WTC11 (cell line): ENCODE data around the gene KRTAP5-3. TPM values are rescaled to one million over a fixed set of nuclear protein-coding genes. Genes with fewer than 3 reads are reported as not detected.

Experiments
- ATAC-seq: fragments of 200-7000 bp; cut with Tn5 transposase; 2 replicates; pipeline ENCODE4 v1.10.0; 2021; ENCODE audit warnings: mild to moderate bottlenecking, moderate library complexity
- CTCF ChIA-PET: fragments of 300-600 bp; sonication (Branson Sonifier 250); formaldehyde crosslinking; loops from one replicate; lab custom pipeline; 2021; ENCODE audit warnings: antibody characterized with exemption; lab: Charles Lee
- POLR2A ChIA-PET: fragments of 350-600 bp; sonication (Branson Sonifier 250); formaldehyde crosslinking; loops from one replicate; lab custom pipeline; 2021; ENCODE audit warnings: antibody characterized with exemption; lab: Charles Lee
- DNase-seq: peaks from one replicate; pipeline ENCODE4 v3.0.0; 2021; ENCODE audit warnings: low spot score
- H3K27ac Mint-ChIP-seq: 2 replicates; pipeline ENCODE4 v1.8.0; 2021; ENCODE audit warnings: mixed read lengths
- H3K27me3 Mint-ChIP-seq: 2 replicates; pipeline ENCODE4 v1.8.0; 2021; ENCODE audit warnings: low read depth, mild to moderate bottlenecking, moderate library complexity, mixed read lengths
- H3K36me3 Mint-ChIP-seq: 2 replicates; pipeline ENCODE4 v1.8.0; 2021; ENCODE audit warnings: mixed read lengths
- H3K4me1 Mint-ChIP-seq: 2 replicates; pipeline ENCODE4 v1.8.0; 2022; ENCODE audit warnings: mixed read lengths
- H3K4me3 Mint-ChIP-seq: 2 replicates; pipeline ENCODE4 v1.8.0; 2021; ENCODE audit warnings: mild to moderate bottlenecking, moderate library complexity, mixed read lengths
- H3K9me3 Mint-ChIP-seq: 2 replicates; pipeline ENCODE4 v1.8.0; 2021; ENCODE audit warnings: mixed read lengths
- AFF4 ChIP-seq: sonication (generic); formaldehyde crosslinking; IDR thresholded peaks from 2 replicates; pipeline ENCODE4 v1.8.1; 2023; ENCODE audit warnings: mild to moderate bottlenecking, missing genetic modification reagents, borderline replicate concordance
- CBFB ChIP-seq: sonication (generic); formaldehyde crosslinking; IDR thresholded peaks from 2 replicates; pipeline ENCODE4 v1.8.1; 2022; ENCODE audit warnings: mild to moderate bottlenecking, low read depth, missing genetic modification reagents
- CDX4 ChIP-seq: fragments of 250-450 bp; sonication (Bioruptor Pico); IDR thresholded peaks from 2 replicates; pipeline ENCODE4 v1.9.0; 2021; ENCODE audit warnings: moderate library complexity, mild to moderate bottlenecking, inconsistent platforms, borderline replicate concordance
- E2F1 ChIP-seq: sonication (generic); formaldehyde crosslinking; IDR thresholded peaks from 2 replicates; pipeline ENCODE4 v1.8.0; 2022; ENCODE audit warnings: mild to moderate bottlenecking, missing genetic modification reagents
- FOXJ3 ChIP-seq: sonication (generic); formaldehyde crosslinking; IDR thresholded peaks from 2 replicates; pipeline ENCODE4 v1.9.0; 2021; ENCODE audit warnings: missing genetic modification reagents, mild to moderate bottlenecking, borderline replicate concordance
- FOXP4 ChIP-seq: sonication (generic); formaldehyde crosslinking; IDR thresholded peaks from 2 replicates; pipeline ENCODE4 v1.8.0; 2022; ENCODE audit warnings: mild to moderate bottlenecking, missing genetic modification reagents
- GABPB1 ChIP-seq: sonication (generic); formaldehyde crosslinking; IDR thresholded peaks from 2 replicates; pipeline ENCODE4 v1.8.1; 2023; ENCODE audit warnings: mild to moderate bottlenecking, missing genetic modification reagents
- HMGA2 ChIP-seq: fragments of 250-450 bp; sonication (Bioruptor Pico); IDR thresholded peaks from 2 replicates; pipeline ENCODE4 v1.4.0; 2021; ENCODE audit warnings: mild to moderate bottlenecking, moderate library complexity
- JUN ChIP-seq: sonication (generic); formaldehyde crosslinking; IDR thresholded peaks from 2 replicates; pipeline ENCODE4 v1.8.0; 2023; ENCODE audit warnings: mild to moderate bottlenecking, missing genetic modification reagents
- KAT7 ChIP-seq: sonication (generic); formaldehyde crosslinking; IDR thresholded peaks from 2 replicates; pipeline ENCODE4 v1.8.1; 2023; ENCODE audit warnings: missing genetic modification reagents, mild to moderate bottlenecking, borderline replicate concordance
- NR1H2 ChIP-seq: sonication (generic); formaldehyde crosslinking; IDR thresholded peaks from 2 replicates; pipeline ENCODE4 v1.9.0; 2021; ENCODE audit warnings: mild to moderate bottlenecking, moderate library complexity, missing genetic modification reagents
- TP53 ChIP-seq: sonication (generic); formaldehyde crosslinking; IDR thresholded peaks from 2 replicates; pipeline ENCODE4 v1.8.1; 2023; ENCODE audit warnings: mild to moderate bottlenecking, missing genetic modification reagents
- ZMAT4 ChIP-seq: fragments of 250-450 bp; sonication (Bioruptor Pico); IDR thresholded peaks from 2 replicates; pipeline ENCODE4 v1.9.0; 2021; ENCODE audit warnings: mild to moderate bottlenecking
- ZNF121 ChIP-seq: sonication (generic); formaldehyde crosslinking; IDR thresholded peaks from 2 replicates; pipeline ENCODE4 v1.8.0; 2023; ENCODE audit warnings: missing genetic modification reagents
- ZNF232 ChIP-seq: sonication (generic); formaldehyde crosslinking; IDR thresholded peaks from 2 replicates; pipeline ENCODE4 v1.8.0; 2022; ENCODE audit warnings: mild to moderate bottlenecking, missing genetic modification reagents
- ZNF281 ChIP-seq: sonication (generic); formaldehyde crosslinking; IDR thresholded peaks from 2 replicates; pipeline ENCODE4 v1.8.0; 2023; ENCODE audit warnings: mild to moderate bottlenecking, missing genetic modification reagents
- ZNF396 ChIP-seq: fragments of 250-450 bp; sonication (Bioruptor Pico); IDR thresholded peaks from 2 replicates; pipeline ENCODE4 v1.8.0; 2021; ENCODE audit warnings: mild to moderate bottlenecking, moderate library complexity, borderline replicate concordance
- ZNF416 ChIP-seq: fragments of 250-450 bp; sonication (Bioruptor Pico); IDR thresholded peaks from 2 replicates; pipeline ENCODE4 v1.9.0; 2021; ENCODE audit warnings: mild to moderate bottlenecking, inconsistent platforms
- ZNF423 ChIP-seq: fragments of 250-450 bp; sonication (Bioruptor Pico); IDR thresholded peaks from 2 replicates; pipeline ENCODE4 v2.1.2; 2022; ENCODE audit warnings: mild to moderate bottlenecking, moderate library complexity
- ZNF425 ChIP-seq: fragments of 250-450 bp; sonication (Bioruptor Pico); conservative IDR thresholded peaks from 2 replicates; pipeline ENCODE4 v1.9.0; 2021; ENCODE audit warnings: mild to moderate bottlenecking
- ZNF512 ChIP-seq: sonication (generic); formaldehyde crosslinking; IDR thresholded peaks from 2 replicates; pipeline ENCODE4 v1.8.1; 2022; ENCODE audit warnings: missing genetic modification reagents, borderline replicate concordance
- ZNF671 ChIP-seq: fragments of 250-450 bp; sonication (Bioruptor Pico); IDR thresholded peaks from 2 replicates; pipeline ENCODE4 v1.8.0; 2021; ENCODE audit warnings: mild to moderate bottlenecking
- total RNA-seq: library from RNA; stranded (reverse); gene quantifications from 3 replicates; pipeline ENCODE4 v1.2.3, GENCODE V29; 2021

The KRTAP5-3 gene
- total RNA-seq, 1 experiment from 2014 or later = not detected

- Mint-ChIP-seq H3K9me3 (no peaks in the 10 kb centered on the region), H3K27ac (no peak overlapping the region), H3K36me3 (no peaks in the 10 kb centered on the region), H3K27me3 (peaks cover 21% of the 10 kb centered on the region), H3K4me3 (no peak overlapping the region), H3K4me1 (no peaks in the 10 kb centered on the region)
- peak; percentile 88 for DNase-seq
- ATAC-seq = peak; percentile 82
- ChIA-PET POLR2A (interaction anchor here (0.6 kb wide), 2 partner anchors 352 to 725 kb away, joined by 3 read pairs; no protein-coding TSS in a partner anchor), CTCF (interaction anchor here (0.6 to 4.3 kb wide), 125 partner anchors 9 to 768 kb away, joined by 3 to 190 read pairs (median 5); partner anchors contain the start of genes CTSD, IFITM10, KRTAP5-2 and KRTAP5-5)
- TF ChIP-seq AFF4 (CRISPR knock-in tag) (no peak), HMGA2 (no peak), NR1H2 (CRISPR knock-in tag) (no peak), E2F1 (no peak), ZNF671 (no peak), FOXJ3 (no peak), ZNF425 (CRISPR knock-in tag) (no peak), KAT7 (CRISPR knock-in tag) (no peak), ZNF232 (no peak), JUN (CRISPR knock-in tag) (no peak), ZNF423 (CRISPR knock-in tag) (0 out of 2 replicates have a peak, but pooled peaks have one; percentile 17), ZNF281 (CRISPR knock-in tag) (0 out of 2 replicates have a peak, but pooled peaks have one; percentile 15), TP53 (CRISPR knock-in tag) (no peak), GABPB1 (0 out of 2 replicates have a peak, but pooled peaks have one; percentile 23), CDX4 (CRISPR knock-in tag) (no peak), ZMAT4 (no peak), ZNF512 (CRISPR knock-in tag) (no peak), ZNF121 (no peak), ZNF396 (CRISPR knock-in tag) (no peak), ZNF416 (CRISPR knock-in tag) (no peak), CBFB (CRISPR knock-in tag) (no peak), FOXP4 (CRISPR knock-in tag) (0 out of 2 replicates have a peak, but pooled peaks have one; percentile 12)
These were observed 44.7 kb upstream of the KRTAP5-3 start for GRCh38 chr11:1652771-1653540.
